Measurements from ENCODE around the gene CELA3A.

CELA3A gene

GRCh38 chr1:22001409-22001808 lies at the start of gene CELA3A:
Gene CELA3A, plus strand, starts transcription at chr1:22001657. Its CDS starts 18 bp downstream, at chr1:22001675.
- ChIA-PET CTCF (no interaction called here), POLR2A (no interaction called here)
- Histone ChIP-seq H3K9me3 (ENCODE audit: control insufficient read depth, insufficient read depth, low read depth, low read length) (no peaks in the 10 kb centered on the region), H3K27ac (ENCODE audit: extremely low read depth, low read depth, low read length) (no peak within 1 kb of the TSS), H3K36me3 (ENCODE audit: control insufficient read depth in 2 of 2, insufficient read depth in 1 of 2, low read length in 2 of 2) (no peaks in the 10 kb centered on the region), H3K4me3 (ENCODE audit: low read depth, low read length) (no peak within 1 kb of the TSS), H3K4me1 (ENCODE audit: control insufficient read depth, insufficient read depth, low read length) (no peaks in the 10 kb centered on the region)
- no peak for TF ChIP-seq HOXA7 (CRISPR knock-in tag; IDR thresholded peaks at IDR 0.05; ENCODE audit: borderline replicate concordance)
- TF ChIP-seq ZNF2 (tag by site-specific recombination; IDR thresholded peaks at IDR 0.05) = no peak
- TF ChIP-seq TSHZ1 (tag by site-specific recombination; IDR thresholded peaks at IDR 0.05; ENCODE audit: borderline replicate concordance) = no peak
- no peak for TF ChIP-seq ZBTB6 (tag by site-specific recombination; IDR thresholded peaks at IDR 0.05)
- no peak for TF ChIP-seq ZNF133 (tag by site-specific recombination; IDR thresholded peaks at IDR 0.05)
- no peak for TF ChIP-seq ZNF558 (tag by site-specific recombination; IDR thresholded peaks at IDR 0.05)
- TF ChIP-seq ZNF530 (tag by site-specific recombination; IDR thresholded peaks at IDR 0.05; ENCODE audit: low read depth) = no peak
- 0 out of 2 replicates have a peak, but pooled peaks have one; percentile 14 for TF ChIP-seq SCRT2 (tag by site-specific recombination; IDR thresholded peaks at IDR 0.05)
- TF ChIP-seq SETDB1 (IDR thresholded peaks at IDR 0.05; ENCODE audit: insufficient read length, low read length) = no peak

- ChIA-PET POLR2A (interaction anchor here (0.5 to 2.1 kb wide), 2 partner anchors 10 kb away, joined by 4 to 7 read pairs; no protein-coding TSS in a partner anchor), CTCF (interaction anchor here (2.1 kb wide), 1 partner anchor 13 kb away, joined by 8 read pairs; no protein-coding TSS in a partner anchor)
- no peaks in the 10 kb centered on the region for H3K9me3 ChIP-seq (ENCODE audit: control insufficient read depth, insufficient read depth, low read depth, low read length)
- no peak overlapping the region for H3K4me3 ChIP-seq (ENCODE audit: low read depth, low read length)
- no peak for TF ChIP-seq PRDM6 (tag by site-specific recombination; IDR thresholded peaks at IDR 0.05)
- TF ChIP-seq ZNF658 (tag by site-specific recombination; IDR thresholded peaks at IDR 0.05) = no peak
- peaks cover 6% of the 10 kb centered on the region; the same call in 1 of the 2 replicates for H3K4me1 ChIP-seq (ENCODE audit: control insufficient read depth, insufficient read depth, low read length)
- no peaks in the 10 kb centered on the region for H3K36me3 ChIP-seq (ENCODE audit: control insufficient read depth in 2 of 2, insufficient read depth in 1 of 2, low read length in 2 of 2)
- H3K27ac ChIP-seq (ENCODE audit: extremely low read depth, low read depth, low read length) = no peak overlapping the region
Observed at GRCh38 chr1:21952786-21953520, 48.5 kb upstream of the CELA3A start.

- no peak for TF ChIP-seq TCF7L2 (IDR thresholded peaks at IDR 0.05; ENCODE audit: borderline replicate concordance, low read depth, low read length)
- no peak for TF ChIP-seq ZNF843 (tag by site-specific recombination; IDR thresholded peaks at IDR 0.05)
- TF ChIP-seq CTCF (tag by site-specific recombination; IDR thresholded peaks at IDR 0.05) = no peak
- TF ChIP-seq ZNF274 (IDR thresholded peaks at IDR 0.05; ENCODE audit: low read length) = no peak
- TF ChIP-seq ZNF274 (tag by site-specific recombination; IDR thresholded peaks at IDR 0.05; ENCODE audit: borderline replicate concordance) = no peak
- TF ChIP-seq ZNF211 (tag by site-specific recombination; IDR thresholded peaks at IDR 0.05; ENCODE audit: low read depth) = no peak
- no peak for TF ChIP-seq ZNF585B (tag by site-specific recombination; IDR thresholded peaks at IDR 0.05)
- TF ChIP-seq HOXD13 (CRISPR knock-in tag; IDR thresholded peaks at IDR 0.05; ENCODE audit: borderline replicate concordance) = no peak
- TF ChIP-seq ZNF529 (tag by site-specific recombination; IDR thresholded peaks at IDR 0.05; ENCODE audit: insufficient replicate concordance) = no peak
- no peak for TF ChIP-seq ZBTB17 (tag by site-specific recombination; IDR thresholded peaks at IDR 0.05)
- TF ChIP-seq WT1 (tag by site-specific recombination; IDR thresholded peaks at IDR 0.05) = no peak
- Histone ChIP-seq H3K4me3 (ENCODE audit: low read depth, low read length) (no peak overlapping the region), H3K27ac (ENCODE audit: extremely low read depth, low read depth, low read length) (no peak overlapping the region), H3K36me3 (ENCODE audit: control insufficient read depth in 2 of 2, insufficient read depth in 1 of 2, low read length in 2 of 2) (no peaks in the 10 kb centered on the region), H3K4me1 (ENCODE audit: control insufficient read depth, insufficient read depth, low read length) (peaks cover 6% of the 10 kb centered on the region; the same call in 1 of the 2 replicates), H3K9me3 (ENCODE audit: control insufficient read depth, insufficient read depth, low read depth, low read length) (no peaks in the 10 kb centered on the region)
- POLR2A ChIA-PET = no interaction called here
- CTCF ChIA-PET = interaction anchor here (0.6 to 1.5 kb wide), 2 partner anchors 15 to 320 kb away, joined by 3 to 6 read pairs; no protein-coding TSS in a partner anchor
Observed at GRCh38 chr1:21955058-21955457, 46.4 kb upstream of the CELA3A start.

All from HEK293 (cell line).